ENCODE data around the gene EGFLAM. TPM values are rescaled to one million over a fixed set of nuclear protein-coding genes. Genes with fewer than 3 reads are reported as not detected.

The EGFLAM gene
- total and polyA plus RNA-seq, 2 donors (not counting 3 experiments of a cell fraction or from before 2014, with no cell fraction given), result 1.2 to 2.7 TPM

- H3K4me2 ChIP-seq (ENCODE audit: insufficient read depth, low read length), result no peak overlapping the region
- H3K27ac ChIP-seq (ENCODE audit: insufficient read depth, low read depth, low read length), result no peak overlapping the region
- TF ChIP-seq MYC (IDR thresholded peaks at IDR 0.05; ENCODE audit: low read depth, low read length), result no peak
- TF ChIP-seq, protein P1, sequence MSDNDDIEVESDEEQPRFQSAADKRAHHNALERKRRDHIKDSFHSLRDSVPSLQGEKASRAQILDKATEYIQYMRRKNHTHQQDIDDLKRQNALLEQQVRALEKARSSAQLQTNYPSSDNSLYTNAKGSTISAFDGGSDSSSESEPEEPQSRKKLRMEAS (IDR thresholded peaks at IDR 0.05; ENCODE audit: insufficient read depth, insufficient read length), result no peak
- no peak for TF ChIP-seq EZH2 (IDR thresholded peaks at IDR 0.05; ENCODE audit: borderline replicate concordance, low read depth, low read length, severe bottlenecking)
- TF ChIP-seq GATA2 (IDR thresholded peaks at IDR 0.05; ENCODE audit: insufficient read depth, insufficient read length, low read depth, low read length), result no peak
- TF ChIP-seq, protein P2, sequence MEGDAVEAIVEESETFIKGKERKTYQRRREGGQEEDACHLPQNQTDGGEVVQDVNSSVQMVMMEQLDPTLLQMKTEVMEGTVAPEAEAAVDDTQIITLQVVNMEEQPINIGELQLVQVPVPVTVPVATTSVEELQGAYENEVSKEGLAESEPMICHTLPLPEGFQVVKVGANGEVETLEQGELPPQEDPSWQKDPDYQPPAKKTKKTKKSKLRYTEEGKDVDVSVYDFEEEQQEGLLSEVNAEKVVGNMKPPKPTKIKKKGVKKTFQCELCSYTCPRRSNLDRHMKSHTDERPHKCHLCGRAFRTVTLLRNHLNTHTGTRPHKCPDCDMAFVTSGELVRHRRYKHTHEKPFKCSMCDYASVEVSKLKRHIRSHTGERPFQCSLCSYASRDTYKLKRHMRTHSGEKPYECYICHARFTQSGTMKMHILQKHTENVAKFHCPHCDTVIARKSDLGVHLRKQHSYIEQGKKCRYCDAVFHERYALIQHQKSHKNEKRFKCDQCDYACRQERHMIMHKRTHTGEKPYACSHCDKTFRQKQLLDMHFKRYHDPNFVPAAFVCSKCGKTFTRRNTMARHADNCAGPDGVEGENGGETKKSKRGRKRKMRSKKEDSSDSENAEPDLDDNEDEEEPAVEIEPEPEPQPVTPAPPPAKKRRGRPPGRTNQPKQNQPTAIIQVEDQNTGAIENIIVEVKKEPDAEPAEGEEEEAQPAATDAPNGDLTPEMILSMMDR (IDR thresholded peaks at IDR 0.05; ENCODE audit: extremely low read depth in 1 of 2, insufficient read depth in 1 of 2, low read depth in 1 of 2, low read length in 2 of 2), result no peak
- TF ChIP-seq JUN (IDR thresholded peaks at IDR 0.05; ENCODE audit: borderline replicate concordance, insufficient read depth, insufficient read length, low read depth), result no peak
- no peak for TF ChIP-seq POLR2A (IDR thresholded peaks at IDR 0.05; ENCODE audit: low read depth, low read length)
- no peak for TF ChIP-seq FOS (IDR thresholded peaks at IDR 0.05; ENCODE audit: borderline replicate concordance, insufficient read depth, low read length)
- no peak for TF ChIP-seq POLR2AphosphoS5 (IDR thresholded peaks at IDR 0.05; ENCODE audit: insufficient read depth, low read depth, low read length)
- no peaks in the 10 kb centered on the region for H3K9me3 ChIP-seq (replicated peaks; ENCODE audit: control insufficient read depth, insufficient read depth, low read length)
- intact Hi-C loops (cut with micrococcal nuclease), result no loop called here
- POLR2A ChIA-PET, result no interaction called here
- FAIRE-seq, result no peak
- dilution Hi-C loops (cut with MboI; ENCODE audit: extremely low pct_ligation_motif_present, low sequenced_read_pairs), result no loop called here
- H3K4me1 ChIP-seq (ENCODE audit: control insufficient read depth, extremely low read depth, insufficient read depth, low read length), result no peaks in the 10 kb centered on the region
- no peaks in the 10 kb centered on the region for H4K20me1 ChIP-seq (replicated peaks; ENCODE audit: control insufficient read depth, extremely low read depth, insufficient read depth, low read length)
- CTCF ChIA-PET, result no interaction called here
- no peak overlapping the region for H3K9ac ChIP-seq (replicated peaks; ENCODE audit: extremely low read depth, insufficient read depth, low read length)
- H2AFZ ChIP-seq (ENCODE audit: low read depth, low read length), result no peak overlapping the region
- no TSS peak for BruUV-seq (replicated peaks)
- H3K79me2 ChIP-seq (ENCODE audit: control insufficient read depth, insufficient read depth, low read length), result no peaks in the 10 kb centered on the region
- DNase-seq (ENCODE audit: low read depth, low spot score), result no peak
- no peaks in the 10 kb centered on the region for H3K9me1 ChIP-seq (replicated peaks; ENCODE audit: control insufficient read depth, extremely low read depth, insufficient read depth, low read length)
- H3K4me3 ChIP-seq (replicated peaks in 1 of 3; ENCODE audit: insufficient read depth in 1 of 3, low read depth in 1 of 3, low read length in 3 of 3), result no peak overlapping the region
- peaks cover 2 to 16% of the 10 kb centered on the region in 2 experiments for H3K27me3 ChIP-seq (ENCODE audit: control insufficient read depth in 2 of 2, insufficient read depth in 2 of 2, low read length in 2 of 2)
- no peaks in the 10 kb centered on the region for H3K36me3 ChIP-seq (ENCODE audit: control insufficient read depth in 2 of 2, extremely low read depth in 1 of 2, insufficient read depth in 2 of 2, low read length in 2 of 2)
Observed at GRCh38 chr5:38362713-38363112, 104.4 kb downstream of the EGFLAM start.
